HG03097 (cell line): Measurements from ENCODE around the gene GPR157.
"Not testable (repeated sequence)": the region's sequence is repeated elsewhere in the genome, so short reads cannot be mapped to it uniquely, and the experiment has no call there.

Experiments used
- ATAC-seq: cut with Tn5 transposase; IDR thresholded peaks from one replicate; pipeline ENCODE4 v1.9.1; 2021; ENCODE audit not compliant: unreplicated experiment, low FRiP score

The GPR157 gene

GRCh38 chr1:9149151-9149550 is 20.2 kb upstream of the GPR157 start:
- ATAC-seq = no peak

- ATAC-seq = no peak
These were observed 17.3 kb upstream of the GPR157 start for GRCh38 chr1:9146156-9146555.

- ATAC-seq = no peak
These were observed 16.8 kb upstream of the GPR157 start for GRCh38 chr1:9145714-9146113.

- no peak for ATAC-seq
These were observed 16.2 kb upstream of the GPR157 start for GRCh38 chr1:9145021-9145668.

GRCh38 chr1:9144494-9144893 is 15.6 kb upstream of the GPR157 start:
- ATAC-seq = not testable (repeated sequence)

- ATAC-seq = no peak
These were observed 14.3 kb upstream of the GPR157 start for GRCh38 chr1:9143250-9143649.

GRCh38 chr1:9139930-9140329 is 11.0 kb upstream of the GPR157 start:
- ATAC-seq = no peak

- ATAC-seq = no peak
These were observed 8.0 kb upstream of the GPR157 start for GRCh38 chr1:9136932-9137331.

- no peak for ATAC-seq
These were observed 6.4 kb upstream of the GPR157 start for GRCh38 chr1:9135073-9135836.

GRCh38 chr1:9133870-9134585 is 5.1 kb upstream of the GPR157 start:
- no peak for ATAC-seq

- peak; percentile 57 for ATAC-seq
These were observed 552 bp upstream of the GPR157 start for GRCh38 chr1:9129266-9130041.

GRCh38 chr1:9128166-9128519 is 759 bp downstream of the GPR157 start:
- peak; percentile 17 for ATAC-seq

GRCh38 chr1:9127395-9128165 is 1.3 kb downstream of the GPR157 start:
- ATAC-seq = no peak

- ATAC-seq = no peak
These were observed 2.4 kb downstream of the GPR157 start for GRCh38 chr1:9126511-9126910.

GRCh38 chr1:9125847-9126246 is 3.1 kb downstream of the GPR157 start:
- ATAC-seq = not testable (repeated sequence)

- no peak for ATAC-seq
These were observed 3.6 kb downstream of the GPR157 start for GRCh38 chr1:9125325-9125724.

GRCh38 chr1:9124389-9124788 is 4.5 kb downstream of the GPR157 start:
- ATAC-seq = not testable (repeated sequence)

GRCh38 chr1:9123665-9124064 is 5.2 kb downstream of the GPR157 start:
- ATAC-seq = not testable (repeated sequence)

- no peak for ATAC-seq
These were observed 7.1 kb downstream of the GPR157 start for GRCh38 chr1:9121496-9122409.
